Measurements from ENCODE around the gene HRH1.
"Not testable (repeated sequence)": the region's sequence is repeated elsewhere in the genome, so short reads cannot be mapped to it uniquely, and the experiment has no call there.

The HRH1 gene

DNA sequence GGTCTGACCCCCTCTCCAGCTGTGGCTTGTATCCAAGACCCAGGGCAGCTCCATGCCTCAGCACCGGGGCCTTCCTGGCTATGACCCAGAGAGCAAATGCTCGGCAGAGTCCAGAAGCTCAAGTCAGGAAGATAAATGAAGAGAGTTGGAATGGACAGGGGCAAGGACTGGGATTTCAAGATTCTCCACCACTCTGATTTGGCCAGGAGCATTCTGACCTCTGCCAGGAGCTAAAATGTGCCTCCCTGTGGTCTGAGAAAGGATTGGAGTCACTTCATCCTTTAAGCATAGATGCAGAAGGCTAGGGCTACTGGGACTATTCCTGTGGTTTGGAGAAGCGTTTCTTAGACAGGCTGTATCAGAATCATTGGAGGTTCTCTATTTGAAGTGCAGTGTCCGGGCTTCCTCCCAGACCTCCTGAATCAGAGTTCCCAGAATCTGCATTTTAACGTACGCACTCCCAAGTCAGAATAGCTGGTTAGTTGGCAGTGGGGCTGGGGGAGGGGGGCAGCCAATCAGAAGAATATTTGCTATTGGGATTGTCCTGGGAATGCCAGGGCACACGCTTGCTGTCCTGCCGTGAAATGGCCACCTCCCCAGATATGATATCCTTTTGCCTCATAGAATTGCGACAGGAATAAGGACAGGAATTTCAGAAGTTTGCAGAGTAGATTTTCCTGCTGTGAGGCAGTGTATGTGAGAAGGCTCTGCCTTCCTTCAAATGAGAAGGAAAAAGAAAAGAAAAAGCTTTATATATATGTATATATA lies 57.4 kb downstream of the HRH1 start:
- DNase-seq = no peak

- DNase-seq = no peak
These were observed 58.0 kb downstream of the HRH1 start for GRCh38 chr3:11212299-11212608.

GRCh38 chr3:11212784-11213183 lies 58.5 kb downstream of the HRH1 start:
- DNase-seq = no peak

GRCh38 chr3:11213810-11214450 lies 59.6 kb downstream of the HRH1 start:
- no peak for DNase-seq

DNA sequence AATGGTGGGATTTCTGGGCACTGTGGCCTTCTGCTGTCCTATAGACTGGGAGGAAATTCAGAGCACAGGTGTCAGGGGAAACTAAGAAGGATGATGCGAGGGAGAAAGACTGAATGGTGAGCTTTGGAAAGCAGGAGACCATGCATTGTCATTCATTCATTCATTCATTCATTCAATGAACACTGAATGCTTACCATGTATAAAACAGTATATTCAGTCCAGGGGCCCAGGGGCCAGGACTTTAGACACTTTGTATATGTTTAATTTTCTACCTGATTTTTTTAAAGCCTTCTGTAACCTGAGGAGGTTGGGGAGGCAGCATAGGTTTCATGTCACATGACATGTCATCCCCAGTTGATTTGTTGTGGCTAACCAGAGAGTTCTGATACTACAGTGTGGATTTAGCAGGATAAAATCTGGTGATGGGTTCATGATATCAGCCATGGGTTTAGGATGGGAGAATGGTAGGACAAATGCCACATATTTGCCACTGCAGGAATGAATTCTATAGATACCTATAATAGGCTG lies 60.2 kb downstream of the HRH1 start:
- no peak for DNase-seq

- not testable (repeated sequence) for DNase-seq
These were observed 63.1 kb downstream of the HRH1 start for GRCh38 chr3:11217370-11217769.

- no peak for DNase-seq
These were observed 65.9 kb downstream of the HRH1 start for GRCh38 chr3:11220230-11220629.

- DNase-seq = no peak
These were observed 67.6 kb downstream of the HRH1 start for GRCh38 chr3:11221818-11222415.

DNA sequence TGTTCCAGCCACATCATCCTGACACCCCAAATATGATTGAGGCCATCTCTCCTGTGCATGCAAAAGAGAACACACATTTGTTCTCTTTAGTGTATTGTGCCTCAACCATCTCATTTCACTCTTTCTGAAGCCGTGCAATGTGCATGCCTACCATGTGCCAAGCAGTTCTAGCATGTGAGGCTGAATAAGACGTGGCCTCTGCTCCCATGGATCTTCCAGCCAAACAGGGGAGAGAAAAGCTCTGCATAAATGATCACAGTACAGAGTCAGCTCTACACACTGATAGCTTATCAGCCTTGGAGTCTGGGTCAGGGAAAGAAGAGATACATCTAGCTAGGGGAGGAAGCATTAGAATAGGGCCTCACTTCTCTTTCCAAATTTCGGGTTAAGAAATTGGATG lies 69.7 kb downstream of the HRH1 start:
- no peak for DNase-seq

- DNase-seq = no peak
These were observed 70.6 kb downstream of the HRH1 start for GRCh38 chr3:11224870-11225229.

- no peak for DNase-seq
These were observed 71.7 kb downstream of the HRH1 start for GRCh38 chr3:11226042-11226370.

- no peak for DNase-seq
These were observed 73.7 kb downstream of the HRH1 start for GRCh38 chr3:11228041-11228440.

DNA sequence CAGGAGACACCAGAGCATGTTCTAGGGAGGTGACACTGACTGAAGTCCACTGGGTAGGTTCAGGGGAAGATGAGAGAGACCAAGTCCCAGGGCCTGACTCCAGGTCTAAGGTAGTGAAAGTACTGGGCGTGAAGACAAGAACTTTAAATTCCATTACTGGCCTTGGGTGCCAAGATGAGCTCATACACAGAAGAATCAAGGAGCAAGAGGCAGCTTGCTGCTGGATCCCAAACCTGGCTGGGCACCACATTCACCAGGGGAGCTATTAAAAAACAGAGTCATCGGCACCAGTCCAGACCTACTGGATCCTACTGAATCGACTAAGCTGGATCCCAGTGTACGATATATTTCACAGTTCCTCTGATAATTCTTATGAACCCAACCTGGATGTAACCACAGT lies 75.8 kb downstream of the HRH1 start:
- DNase-seq = no peak

DNA sequence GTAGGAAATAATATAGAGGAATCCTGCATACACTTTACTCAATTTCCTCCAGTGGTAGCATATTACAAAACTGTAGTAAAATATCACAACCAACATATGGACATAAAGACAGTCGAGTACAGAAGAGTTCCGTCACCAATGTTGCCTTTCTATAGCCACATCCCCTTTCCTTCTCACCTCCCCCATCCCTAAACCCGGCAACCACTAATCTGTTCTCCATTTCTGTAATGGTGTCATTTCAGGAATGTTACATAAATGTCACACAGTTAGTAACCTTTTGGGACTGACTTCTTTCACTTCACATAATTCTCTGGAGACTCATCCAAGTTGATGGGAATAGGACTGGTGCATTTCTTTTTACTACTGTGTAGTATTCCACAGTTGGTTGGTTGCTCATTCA lies 76.5 kb downstream of the HRH1 start:
- no peak for DNase-seq

DNA sequence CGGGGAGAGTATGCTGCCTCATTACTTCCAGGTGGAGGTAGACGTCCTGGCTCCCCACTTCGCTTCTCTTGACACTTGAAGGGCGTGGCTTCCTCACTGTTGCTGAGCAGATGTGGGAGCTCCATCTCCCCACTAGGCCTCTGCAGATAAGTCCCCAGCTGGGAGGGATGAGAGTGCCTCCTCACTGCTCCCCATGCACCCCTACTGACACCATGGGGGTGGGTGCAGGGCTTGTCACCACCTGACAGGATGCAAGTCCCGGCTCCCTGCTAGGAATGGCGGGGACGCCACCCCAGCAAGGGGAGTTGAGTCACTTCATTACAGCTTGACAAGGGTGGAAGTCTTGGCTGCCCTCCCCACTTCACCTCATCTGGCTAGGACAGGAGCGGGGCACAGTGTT lies 81.1 kb downstream of the HRH1 start:
- no peak for DNase-seq

DNA sequence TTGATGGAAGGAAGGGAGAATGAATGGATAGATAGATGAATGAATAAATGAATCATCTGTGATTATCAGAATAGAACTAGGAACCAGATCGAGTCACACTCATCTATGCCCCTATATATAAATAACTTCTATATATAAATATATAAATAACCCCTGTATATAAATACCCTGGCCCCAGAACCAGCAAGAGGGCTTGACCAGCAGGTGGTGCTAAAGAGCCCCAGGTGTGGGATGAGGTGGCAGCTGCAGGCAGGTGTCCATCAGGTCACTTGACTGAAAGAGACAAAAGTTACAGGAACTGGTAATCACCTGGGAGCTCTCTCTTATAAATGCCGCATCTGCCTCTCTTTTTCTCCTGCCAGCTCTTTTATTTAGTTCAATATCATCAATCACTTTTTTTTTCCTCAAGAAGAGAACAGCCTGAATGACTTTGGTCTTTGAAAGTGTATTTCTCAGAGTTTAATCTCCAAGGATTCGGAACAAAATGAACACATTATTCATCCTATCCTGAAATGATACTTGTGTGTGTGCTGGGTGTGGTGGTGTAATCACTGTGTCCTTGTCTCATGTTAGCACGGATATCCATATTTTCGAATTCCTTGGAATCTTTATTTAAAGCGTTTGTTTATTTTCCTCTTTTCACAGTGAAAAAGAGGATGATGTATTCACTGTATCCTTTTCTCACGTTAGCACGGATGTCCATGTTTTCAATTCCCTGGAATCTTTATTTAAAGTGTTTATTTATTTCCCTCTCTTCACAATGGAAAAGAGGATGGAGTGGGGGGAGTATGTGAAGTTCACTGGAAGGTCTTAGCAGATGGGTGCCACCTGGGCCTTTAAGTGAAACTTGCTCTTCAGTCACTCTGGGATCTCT lies 82.5 kb downstream of the HRH1 start:
- DNase-seq = no peak

DNA sequence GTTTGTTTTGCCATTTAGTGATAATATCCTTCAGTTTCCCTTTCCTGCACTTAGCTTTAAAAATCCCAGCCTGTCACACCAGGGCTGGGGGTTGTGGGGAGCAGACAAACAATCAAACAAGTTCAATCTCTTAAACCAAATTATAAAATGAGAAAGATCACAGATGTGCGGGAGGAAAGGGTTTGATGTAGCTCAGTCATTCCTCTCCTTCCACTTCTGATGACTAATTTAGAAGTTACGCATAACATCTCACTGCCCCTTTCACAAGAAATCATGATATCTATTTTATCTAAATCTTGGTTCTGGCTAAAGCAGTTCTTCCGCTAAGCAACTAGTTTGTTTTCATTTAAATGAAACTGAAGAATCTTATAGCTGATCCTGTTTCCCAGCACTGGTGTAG lies 83.8 kb downstream of the HRH1 start:
- DNase-seq = no peak

DNA sequence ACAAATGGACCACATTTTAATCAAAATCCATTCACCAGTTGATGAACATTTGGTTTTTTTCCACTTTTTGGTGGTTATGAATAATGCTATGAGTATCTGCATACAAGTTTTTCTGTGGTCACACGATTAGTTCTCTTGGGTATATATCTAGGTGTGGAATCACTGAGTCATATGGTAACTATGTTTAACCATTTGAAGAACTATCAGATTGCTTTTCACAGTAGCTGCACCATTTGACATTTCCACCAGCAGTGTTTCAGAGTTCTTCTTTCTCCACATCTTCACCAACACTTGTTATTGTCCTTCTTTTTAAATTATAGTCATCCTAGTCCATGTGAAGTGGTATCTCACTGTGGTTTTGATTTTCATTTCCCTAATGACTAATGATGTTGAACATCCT lies 84.6 kb downstream of the HRH1 start:
- DNase-seq = no peak

GRCh38 chr3:11239796-11240195 lies 85.5 kb downstream of the HRH1 start:
- DNase-seq = no peak

- DNase-seq = no peak
These were observed 86.2 kb downstream of the HRH1 start for GRCh38 chr3:11240496-11240895.

DNA sequence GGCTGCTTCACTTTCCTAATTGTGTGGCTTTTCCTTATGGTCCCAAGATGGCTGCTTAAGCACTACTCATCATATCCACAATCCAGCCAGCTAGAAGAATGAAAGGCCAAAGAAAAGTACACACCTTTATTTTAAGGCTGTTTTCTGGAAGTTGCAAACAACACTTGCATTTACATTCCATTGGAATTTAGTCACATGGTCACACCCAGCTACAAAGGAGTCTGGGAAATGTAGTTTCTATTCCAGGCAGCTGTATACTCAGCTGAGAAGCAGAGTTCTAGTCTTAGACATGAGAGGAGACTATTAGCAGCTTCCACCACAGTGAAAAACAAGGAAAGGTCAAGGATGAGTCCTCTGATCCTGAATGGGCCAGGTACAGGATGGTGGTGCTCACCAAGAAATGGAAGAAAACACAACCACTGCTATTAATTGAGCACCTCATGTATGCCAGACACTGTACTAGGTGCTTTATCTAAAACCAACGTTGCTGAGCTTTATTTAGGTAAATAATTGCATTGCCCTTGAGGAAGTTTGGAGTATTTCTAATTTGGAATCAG lies 89.9 kb downstream of the HRH1 start:
- DNase-seq = no peak

DNA sequence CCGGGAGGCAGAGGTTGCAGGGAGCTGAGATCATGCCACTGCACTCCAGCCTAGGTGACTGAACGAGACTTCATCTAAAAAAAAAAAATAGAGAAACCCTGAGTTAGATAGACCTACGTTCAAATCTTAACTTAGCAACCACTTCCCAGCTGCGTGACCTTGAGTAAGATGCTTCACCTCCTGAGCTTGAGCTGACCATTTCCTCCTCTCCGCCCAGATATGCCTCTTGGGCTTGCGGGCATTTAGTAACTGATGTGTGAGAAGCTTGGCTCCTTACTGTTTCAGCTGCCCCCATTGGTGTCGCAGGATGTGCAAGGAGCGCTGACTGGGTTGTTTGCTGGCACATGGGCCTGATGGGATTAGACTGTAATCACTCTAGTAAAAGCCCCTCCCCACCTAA lies 91.0 kb downstream of the HRH1 start:
- DNase-seq = no peak
